ENCODE results near the gene WHRN.

Gene WHRN

DNA sequence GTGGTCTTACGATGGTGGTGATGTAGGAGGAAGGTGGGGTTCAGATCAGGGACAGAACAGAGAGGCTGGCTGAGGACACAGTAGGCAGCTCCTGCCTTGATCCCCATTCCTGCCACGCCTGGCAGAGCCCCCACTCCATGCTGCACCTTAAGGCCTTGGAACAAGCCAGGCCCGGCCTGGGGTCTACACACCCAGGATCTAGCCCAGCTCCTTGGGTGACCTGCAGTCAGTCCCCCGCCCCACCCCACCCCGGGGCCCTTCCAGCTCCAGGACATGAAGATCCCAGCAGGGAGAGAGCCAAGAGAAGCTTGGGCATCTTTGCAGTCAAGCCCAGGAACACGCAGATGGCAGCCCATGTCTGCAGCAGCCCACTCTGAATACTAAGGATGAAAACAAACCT, 34.7 kb downstream of the WHRN start:
- DNase-seq (ENCODE audit: low spot score), result no peak

GRCh38 chr9:114470121-114470520, 35.2 kb downstream of the WHRN start:
- no peak for DNase-seq (ENCODE audit: low spot score)

DNA sequence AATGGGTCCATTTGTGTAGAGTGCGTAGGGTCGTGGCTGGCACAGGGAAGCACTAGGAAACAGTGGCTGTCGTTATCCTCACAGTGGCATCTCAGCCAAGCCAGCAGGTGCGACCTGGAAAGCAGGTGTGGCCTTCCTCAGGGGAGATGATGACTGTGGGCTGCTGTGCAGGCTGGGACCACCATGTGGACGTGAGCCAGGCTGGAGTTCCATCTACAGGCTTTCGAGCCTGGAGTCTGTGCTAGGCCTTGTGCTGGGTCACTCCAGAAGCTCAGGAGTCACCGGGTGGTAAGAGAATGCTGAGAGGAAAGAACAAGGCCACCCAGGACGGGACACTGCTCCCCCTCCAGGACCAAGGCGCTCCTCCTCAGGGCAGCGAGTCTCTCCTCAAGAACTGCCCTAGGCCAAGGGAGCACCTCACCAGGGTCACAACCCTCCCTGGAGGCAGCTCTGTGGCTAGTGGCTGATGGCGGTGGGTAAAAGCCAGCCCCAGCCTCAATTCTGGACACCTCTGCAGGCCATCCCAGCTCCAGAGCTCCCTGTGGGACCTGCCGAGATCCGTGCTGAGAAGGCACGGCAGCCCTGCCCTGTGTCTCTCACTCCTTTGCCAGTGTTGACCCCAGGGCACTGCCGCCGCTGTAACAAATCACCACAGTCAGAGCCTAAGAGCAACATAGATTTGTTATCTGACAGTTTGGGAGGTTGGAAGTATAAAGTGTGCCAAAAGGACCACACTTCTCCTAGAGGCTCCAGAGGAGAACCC, 36.0 kb downstream of the WHRN start:
- no peak for DNase-seq (ENCODE audit: low spot score)

DNA sequence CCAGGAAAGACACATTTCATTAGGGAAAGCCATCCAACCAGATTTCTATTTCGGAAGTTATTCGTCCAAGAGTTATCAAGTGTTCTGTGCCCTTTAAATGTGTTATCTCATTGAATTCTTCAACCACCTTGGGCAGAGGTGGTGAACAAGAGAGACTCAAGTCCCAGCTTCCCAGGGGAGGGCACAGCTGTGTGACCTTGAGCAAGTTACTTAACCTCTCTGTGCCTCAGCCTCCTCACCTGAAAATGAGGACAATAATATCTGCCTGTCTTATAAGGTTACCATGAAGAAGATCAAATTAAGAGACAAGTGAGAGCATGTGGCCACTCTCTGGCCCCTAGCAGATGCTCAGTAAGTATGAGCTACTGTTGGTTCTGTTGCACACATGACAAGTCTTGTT, 37.4 kb downstream of the WHRN start:
- DNase-seq (ENCODE audit: low spot score), result no peak

DNA sequence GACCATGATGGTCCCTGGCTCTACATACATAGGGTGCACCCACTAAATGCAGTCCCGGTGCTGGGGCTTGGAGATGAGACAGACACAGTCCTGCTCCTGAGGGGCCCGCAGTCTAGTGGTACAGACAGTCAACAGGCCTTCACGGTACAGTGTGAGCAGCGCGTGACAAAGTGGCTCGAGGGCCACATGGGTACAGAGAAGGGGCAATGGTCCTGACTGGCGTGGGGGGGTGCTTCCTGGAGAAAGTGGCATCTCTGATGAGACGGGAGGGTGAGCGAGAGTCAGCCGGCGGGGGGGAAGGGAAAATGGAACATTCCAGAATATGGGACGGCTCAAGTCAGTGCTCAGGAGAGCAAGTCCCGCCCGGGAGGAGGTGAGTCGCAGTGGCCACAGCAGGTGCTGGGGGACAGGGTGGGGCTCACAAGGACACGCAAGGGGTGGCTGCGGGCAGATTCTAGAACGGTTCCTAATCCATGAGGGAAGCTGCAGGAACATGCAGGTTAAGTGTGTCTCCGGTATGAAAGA, 38.0 kb downstream of the WHRN start:
- no peak for DNase-seq (ENCODE audit: low spot score)

DNA sequence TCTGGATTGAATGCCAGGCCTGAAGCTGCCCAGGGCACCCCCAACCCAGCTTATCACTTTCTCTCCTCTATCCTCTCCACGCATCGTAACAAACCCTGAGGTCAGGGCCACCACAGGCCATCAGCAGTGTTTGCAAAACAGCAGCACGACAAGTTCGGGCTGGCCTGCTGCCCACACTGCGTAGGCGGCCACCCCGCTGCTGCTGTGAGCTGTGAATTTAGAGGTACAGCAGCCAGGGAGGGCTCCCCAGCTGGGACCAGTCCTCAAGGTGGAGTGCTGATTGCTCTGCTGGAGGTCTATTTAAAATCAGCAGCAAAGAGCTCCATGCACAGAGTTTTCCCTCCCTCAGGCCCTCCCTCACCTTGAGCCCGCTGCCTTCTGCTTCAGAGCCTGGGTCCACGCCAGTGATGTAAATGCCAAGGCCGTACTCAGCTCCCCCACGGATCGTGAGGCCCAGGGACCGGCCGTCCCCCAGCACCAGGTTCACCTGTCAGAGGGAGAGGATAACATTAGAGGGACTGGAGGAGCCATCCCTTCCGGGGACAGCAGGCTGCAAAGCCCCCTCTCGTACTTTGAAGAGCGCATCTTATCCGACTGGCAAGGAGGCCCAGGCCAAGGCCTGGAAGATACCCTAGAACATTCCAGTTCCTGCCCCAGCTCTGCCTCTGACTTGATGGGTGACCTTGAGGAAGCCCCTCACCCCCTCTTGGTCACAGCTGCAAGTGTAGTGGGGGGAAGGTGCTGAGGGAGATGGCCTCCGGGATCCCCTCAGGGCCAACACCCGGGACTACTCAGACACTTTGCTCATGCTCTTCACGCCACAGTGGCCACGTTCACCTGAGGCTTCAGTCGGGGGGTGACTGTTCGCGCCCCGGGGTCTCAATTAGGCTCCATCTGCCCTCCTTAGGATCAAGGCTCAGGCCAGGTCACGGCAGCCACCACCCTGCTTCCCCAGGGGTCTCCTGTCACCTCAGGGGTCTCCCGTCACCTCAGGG, 39.1 kb downstream of the WHRN start:
- no peak for DNase-seq (ENCODE audit: low spot score)

- no peak for DNase-seq (ENCODE audit: low spot score)
These were observed 39.9 kb downstream of the WHRN start for GRCh38 chr9:114465417-114465816.

- no peak for DNase-seq (ENCODE audit: low spot score)
These were observed 40.8 kb downstream of the WHRN start for GRCh38 chr9:114464281-114465051.

DNA sequence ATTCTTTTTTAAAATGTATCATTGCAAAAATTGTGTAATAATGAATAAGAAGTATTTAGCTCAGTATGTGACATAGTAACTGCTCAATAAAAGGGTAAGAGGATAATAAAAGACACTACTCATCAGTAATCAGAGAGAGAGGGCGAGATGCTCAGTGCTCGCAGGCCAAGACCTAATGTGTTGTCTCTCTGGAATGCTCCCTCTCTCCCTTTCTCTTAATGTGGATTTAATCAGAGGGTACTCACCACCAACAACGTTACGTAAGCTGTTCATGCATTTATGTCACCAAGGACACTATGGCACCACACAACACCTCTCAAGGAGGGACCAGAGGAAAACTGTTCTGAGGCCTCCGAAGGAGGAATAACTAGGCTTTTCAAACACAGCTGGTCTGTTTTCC, 42.5 kb downstream of the WHRN start:
- no peak for DNase-seq (ENCODE audit: low spot score)

- no peak for DNase-seq (ENCODE audit: low spot score)
These were observed 43.8 kb downstream of the WHRN start for GRCh38 chr9:114461468-114461867.

DNA sequence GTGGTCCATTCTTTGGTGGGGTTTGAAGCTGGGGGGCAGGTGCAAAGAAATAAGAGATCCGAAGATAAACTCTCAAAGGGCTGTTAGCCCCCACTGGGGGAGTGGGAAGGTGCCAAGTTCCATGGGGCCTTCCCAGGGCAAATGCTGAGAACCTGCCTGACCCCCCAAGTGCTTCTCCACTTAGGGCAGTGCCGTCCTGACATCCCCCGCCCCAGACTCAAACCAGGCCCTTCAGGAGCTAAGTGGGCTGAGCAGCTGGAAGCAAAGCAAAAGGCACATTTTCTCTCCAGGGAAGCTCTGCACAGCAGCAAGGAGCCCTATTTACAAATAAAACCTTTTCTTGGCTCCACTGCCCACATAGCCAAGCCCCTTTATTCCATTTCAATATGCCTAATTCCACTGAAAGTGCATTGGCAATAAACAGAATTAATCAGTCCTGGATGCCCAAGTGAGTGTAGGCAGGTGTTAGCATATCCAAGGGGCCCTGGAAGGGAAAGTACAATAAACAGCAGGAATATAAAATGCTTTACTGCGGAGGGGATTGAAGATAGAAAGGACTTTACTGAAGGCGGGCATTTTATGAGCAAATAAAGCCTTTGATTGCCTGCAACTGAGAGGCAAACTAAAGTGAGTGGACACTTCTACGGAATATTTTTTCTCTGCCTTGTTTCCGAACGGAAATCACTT, 44.6 kb downstream of the WHRN start:
- DNase-seq (ENCODE audit: low spot score), result no peak

DNA sequence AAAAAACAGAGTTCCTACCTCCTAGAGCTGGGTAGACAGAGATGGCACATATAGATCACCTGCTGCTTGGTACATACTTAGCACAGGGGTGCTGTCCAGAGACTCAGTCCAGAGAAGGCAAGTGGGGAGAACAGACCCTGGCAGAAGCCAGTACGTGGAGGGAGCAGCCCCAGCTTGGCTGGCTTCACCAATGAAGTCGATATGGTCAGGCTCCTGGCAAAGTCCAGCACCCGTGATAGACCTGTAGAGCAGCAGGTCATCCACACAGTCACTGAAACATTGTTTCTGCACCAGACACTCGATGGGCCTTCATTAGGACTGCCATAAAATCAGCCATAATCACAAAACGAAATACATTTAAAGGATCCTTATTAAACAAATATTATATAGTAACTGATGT, 45.8 kb downstream of the WHRN start:
- no peak for DNase-seq (ENCODE audit: low spot score)

GRCh38 chr9:114456929-114457328, 48.3 kb downstream of the WHRN start:
- no peak for DNase-seq (ENCODE audit: low spot score)

DNA sequence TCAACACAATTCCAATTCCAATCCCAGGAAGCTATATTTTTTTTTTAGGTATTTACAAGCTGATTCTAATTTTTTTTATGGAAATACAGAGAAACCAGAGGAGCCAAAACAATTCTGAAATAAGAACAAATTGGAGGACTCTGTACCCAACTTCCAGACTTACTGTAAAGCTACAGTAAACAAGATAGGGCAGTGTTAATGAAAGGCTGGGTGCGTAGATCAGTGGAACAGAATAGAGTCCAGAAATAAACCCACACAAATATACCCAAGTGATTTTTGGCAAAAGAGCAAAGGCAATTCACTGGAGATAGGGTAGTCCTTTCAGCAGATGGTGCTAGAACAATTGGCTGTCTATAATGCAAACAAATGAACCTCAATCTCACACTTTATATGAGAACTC, 50.6 kb downstream of the WHRN start:
- no peak for DNase-seq (ENCODE audit: low spot score)

DNA sequence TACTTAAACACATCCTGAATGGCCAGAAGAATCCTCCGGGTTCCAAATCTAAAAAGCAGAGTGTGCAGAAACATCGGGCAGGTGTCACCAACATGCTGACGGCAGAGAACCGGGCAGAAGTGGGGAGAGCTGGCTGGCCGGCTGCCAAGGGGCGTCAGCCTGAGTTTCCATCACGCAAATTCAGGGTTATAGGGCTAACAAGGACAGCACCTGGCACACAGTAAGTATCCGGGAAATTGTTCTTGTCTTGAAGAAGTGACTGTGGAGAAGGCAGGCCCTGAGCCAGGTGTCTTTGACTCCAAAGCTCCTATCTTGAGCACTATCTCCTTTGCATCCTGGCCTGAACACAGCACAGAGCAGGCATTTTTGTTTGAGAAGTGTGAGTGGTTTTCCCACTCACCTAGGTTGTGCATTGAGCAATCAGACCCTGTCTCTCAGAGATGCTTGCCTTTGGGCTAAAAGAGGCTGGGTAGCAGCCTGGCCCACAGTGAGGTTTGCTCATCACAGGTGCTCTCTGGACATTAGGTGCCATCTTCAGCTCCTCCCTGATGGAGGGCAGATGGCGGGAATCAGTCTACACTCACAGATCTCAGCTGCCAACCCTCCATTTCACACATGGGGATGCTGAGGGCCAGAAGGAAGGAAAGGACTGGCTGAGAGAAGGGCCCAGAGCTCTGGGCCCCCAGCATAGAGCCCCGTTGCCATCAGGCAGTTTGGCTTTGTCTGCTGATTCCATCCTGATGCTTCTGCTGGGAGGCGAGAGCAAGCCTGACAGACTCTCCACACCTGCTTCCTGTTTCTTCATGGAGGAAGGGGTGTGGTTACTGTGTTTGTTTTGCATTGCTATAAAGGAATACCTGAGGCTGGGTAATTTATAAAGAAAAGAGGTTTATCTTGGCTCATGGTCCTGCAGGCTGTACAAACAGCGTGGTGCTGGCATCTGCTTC, 52.8 kb downstream of the WHRN start:
- no peak for DNase-seq (ENCODE audit: low spot score)

GRCh38 chr9:114451707-114452031, 53.6 kb downstream of the WHRN start:
- no peak for DNase-seq (ENCODE audit: low spot score)

DNA sequence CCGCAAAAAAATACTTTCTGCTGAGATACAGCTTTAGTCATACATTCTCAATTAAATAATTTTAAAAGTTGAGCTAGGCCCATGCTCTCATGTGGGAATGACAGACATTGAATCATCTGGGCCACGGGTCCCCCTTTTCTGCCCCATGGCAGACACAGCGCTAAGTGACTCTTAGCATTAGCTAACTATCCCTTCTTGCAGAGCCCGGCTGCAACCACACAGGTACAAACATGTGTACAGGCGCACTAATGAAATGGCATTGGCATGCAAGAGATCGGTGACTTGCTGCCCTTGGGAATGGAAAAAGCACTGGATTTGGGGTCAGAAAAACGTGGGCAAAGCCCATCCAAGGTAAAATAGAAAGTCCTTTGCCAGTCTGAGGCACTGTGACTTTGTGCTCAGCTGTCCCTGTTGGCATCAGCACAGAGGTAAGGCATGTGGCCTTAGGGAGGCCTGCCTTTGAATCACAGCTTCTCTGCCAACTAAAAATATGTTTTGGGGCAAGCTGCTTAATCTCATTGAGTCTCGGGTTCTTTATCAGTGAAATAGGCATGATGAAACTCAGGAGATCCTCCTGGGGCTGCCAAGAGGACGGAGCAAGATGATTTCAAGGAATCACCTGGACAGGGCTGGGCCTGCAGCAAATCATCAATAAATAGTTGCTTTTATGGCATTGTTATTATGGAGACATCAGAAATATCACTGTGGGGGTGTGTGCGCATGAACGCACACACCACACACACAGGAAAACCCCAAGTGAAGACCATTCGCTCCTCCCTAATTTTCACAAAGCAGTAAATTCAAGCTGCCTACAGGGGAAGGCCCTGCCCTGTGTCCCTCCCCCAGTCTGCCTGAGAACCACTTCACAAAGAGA, 54.2 kb downstream of the WHRN start:
- no peak for DNase-seq (ENCODE audit: low spot score)

- DNase-seq (ENCODE audit: low spot score), result no peak
These were observed 55.1 kb downstream of the WHRN start for GRCh38 chr9:114450181-114450580.

- no peak for DNase-seq (ENCODE audit: low spot score)
These were observed 56.0 kb downstream of the WHRN start for GRCh38 chr9:114449236-114449635.

- DNase-seq (ENCODE audit: low spot score), result no peak
These were observed 56.6 kb downstream of the WHRN start for GRCh38 chr9:114448706-114449105.

Measured in AG08396 (cell line).